Middle frontal gyrus (tissue), 1 donor: Measurements from ENCODE around the gene TMIGD2.

Experiments used
- DNase-seq: peaks from one replicate; pipeline ENCODE4 v3.0.0-alpha.2; 2015; ENCODE audit warnings: low spot score; ENCODE audit errors: extremely low spot score

TMIGD2 gene

GRCh38 chr19:4326837-4327251, 24.7 kb upstream of the TMIGD2 start:
- no peak for DNase-seq

GRCh38 chr19:4326215-4326836, 24.1 kb upstream of the TMIGD2 start:
- no peak for DNase-seq

DNA sequence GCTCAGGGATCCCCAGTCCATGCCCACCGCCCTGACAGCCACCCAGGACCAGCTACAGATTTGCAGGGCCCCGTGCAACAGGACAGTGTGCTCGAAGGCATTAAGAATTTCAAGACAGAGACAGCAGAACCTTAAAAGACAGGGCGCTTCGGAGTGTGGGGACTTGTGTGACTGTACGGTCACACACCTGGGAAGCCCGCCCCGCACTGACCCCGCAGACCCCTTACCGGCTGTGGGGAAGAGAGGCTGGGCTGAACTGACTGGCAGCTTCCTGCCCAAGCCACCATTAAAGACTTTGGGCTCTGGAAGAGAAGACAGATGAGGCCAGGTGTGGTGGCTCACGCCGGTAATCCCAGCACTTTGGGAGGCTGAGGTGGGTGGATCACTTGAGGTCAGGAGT, 22.0 kb upstream of the TMIGD2 start:
- DNase-seq = no peak

GRCh38 chr19:4323692-4324091, 21.5 kb upstream of the TMIGD2 start:
- no peak for DNase-seq

DNA sequence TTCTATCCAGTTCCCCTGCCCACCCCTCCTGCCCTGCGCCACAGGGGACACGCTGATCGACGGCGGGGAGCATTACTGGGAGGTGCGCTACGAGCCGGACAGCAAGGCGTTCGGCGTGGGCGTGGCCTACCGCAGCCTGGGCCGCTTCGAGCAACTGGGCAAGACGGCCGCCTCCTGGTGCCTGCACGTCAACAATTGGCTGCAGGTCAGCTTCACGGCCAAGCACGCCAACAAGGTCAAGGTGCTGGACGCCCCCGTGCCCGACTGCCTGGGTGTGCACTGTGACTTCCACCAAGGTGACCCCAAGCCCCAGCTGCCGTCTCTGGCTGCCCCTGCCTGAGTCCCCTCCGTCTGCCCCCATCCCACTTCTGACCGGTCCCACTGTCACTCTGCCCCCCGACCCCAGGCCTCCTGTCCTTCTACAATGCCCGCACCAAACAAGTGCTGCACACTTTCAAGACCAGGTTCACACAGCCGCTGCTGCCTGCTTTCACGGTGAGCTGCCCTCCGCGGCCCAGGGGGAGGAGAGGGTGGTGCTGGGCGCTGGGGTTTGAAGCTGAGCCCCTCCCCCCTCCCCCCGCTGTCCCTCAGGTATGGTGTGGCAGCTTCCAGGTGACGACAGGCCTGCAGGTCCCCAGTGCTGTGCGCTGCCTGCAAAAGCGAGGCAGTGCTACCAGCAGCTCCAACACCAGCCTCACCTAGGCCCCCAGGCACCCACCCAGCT, 20.9 kb upstream of the TMIGD2 start:
- DNase-seq = no peak

GRCh38 chr19:4320419-4320818, 18.2 kb upstream of the TMIGD2 start:
- DNase-seq = no peak

- DNase-seq = no peak
Observed at GRCh38 chr19:4319067-4319718, 17.0 kb upstream of the TMIGD2 start.

GRCh38 chr19:4318460-4318859, 16.3 kb upstream of the TMIGD2 start:
- DNase-seq = no peak

GRCh38 chr19:4316956-4317355, 14.8 kb upstream of the TMIGD2 start:
- no peak for DNase-seq

DNA sequence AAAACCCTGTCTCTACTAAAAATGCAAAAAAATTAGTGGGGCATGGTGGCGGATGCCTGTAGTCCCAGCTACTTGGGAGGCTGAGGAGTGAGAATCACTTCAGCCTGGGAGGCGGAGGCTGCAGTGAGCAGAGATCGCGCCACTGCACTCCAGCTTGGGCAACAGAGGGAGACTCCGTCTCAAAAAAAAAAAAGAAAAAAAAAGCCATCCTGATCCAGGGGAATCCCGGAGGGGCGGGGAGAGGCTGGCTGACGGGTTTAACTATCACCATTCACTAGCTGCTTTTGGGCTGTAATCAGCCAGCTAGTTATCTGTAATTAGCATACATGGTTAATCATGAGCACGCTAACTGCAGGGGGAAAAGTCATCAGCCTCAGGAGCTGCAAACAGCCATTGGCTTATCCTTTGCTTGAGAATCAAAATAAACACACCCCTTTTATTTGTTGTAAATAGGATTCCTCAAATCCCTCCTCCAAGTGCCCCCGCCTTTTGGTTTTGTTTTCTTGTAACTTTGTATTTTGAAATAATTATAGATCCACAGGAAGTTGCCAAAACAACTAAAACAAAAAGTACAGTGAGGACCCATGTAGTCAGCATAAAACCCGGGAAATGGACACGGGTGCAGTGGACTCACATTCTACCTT, 11.8 kb upstream of the TMIGD2 start:
- no peak for DNase-seq

GRCh38 chr19:4310247-4311121, 8.3 kb upstream of the TMIGD2 start:
- DNase-seq = no peak

DNA sequence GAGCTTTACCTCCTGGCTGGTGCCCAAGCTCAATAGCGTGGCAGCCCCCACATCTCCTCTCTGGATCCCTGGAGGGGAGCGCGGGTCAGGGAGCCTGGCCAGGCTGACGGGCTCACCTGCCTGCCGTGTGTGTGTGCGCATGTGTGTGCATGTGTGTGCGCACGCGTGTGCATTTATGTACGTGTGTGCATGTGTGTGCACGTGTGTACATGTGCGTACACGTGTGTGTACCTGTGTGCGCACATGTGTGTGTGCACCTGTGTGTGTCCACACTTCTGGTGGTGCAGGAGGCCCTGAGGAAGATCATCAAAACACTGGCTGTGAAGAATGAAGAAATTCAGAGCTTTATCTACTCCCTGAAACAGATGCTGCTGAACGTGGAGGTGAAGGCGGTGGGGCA, 3.5 kb upstream of the TMIGD2 start:
- DNase-seq = no peak

DNA sequence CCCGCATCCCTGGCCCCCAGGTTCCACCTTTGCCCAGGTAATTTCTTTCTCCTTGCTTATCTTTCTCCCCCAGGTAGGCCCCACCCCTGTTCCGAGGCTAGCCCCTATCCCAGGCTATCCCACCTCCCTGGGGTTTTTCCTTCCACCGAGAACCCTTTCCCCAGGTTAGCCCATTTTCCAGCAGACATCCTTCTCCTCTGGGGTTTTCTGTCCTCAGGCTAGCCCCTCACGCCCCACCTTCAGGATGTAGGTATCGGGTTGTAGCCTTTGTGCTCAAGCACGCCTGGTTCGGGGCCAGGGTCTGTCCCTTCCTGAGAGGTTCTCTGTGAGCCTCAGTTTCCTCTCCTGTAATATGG, 3.0 kb upstream of the TMIGD2 start:
- no peak for DNase-seq

GRCh38 chr19:4304538-4305256, 2.5 kb upstream of the TMIGD2 start, which contains the start of gene FSD1:
Gene FSD1, plus strand, starts transcription at chr19:4304598. Its CDS starts 149 bp downstream, at chr19:4304747.
- DNase-seq = no peak

GRCh38 chr19:4303819-4304537, 1.8 kb upstream of the TMIGD2 start:
- DNase-seq = no peak

- no peak for DNase-seq
Observed at GRCh38 chr19:4301590-4302242, 473 bp downstream of the TMIGD2 start.

GRCh38 chr19:4300589-4300988, 1.6 kb downstream of the TMIGD2 start:
- DNase-seq = no peak

GRCh38 chr19:4298810-4299550, 3.2 kb downstream of the TMIGD2 start:
- no peak for DNase-seq
